ENCODE data around the gene NOL9. TPM values are rescaled to one million over a fixed set of nuclear protein-coding genes. Genes with fewer than 3 reads are reported as not detected.

The NOL9 gene
- total and polyA plus RNA-seq, 9 of the 15 experiments (the other 6 are each of a cell fraction or from before 2014, with no cell fraction given): 5.6 to 76.5 (median 47.3) TPM

GRCh38 chr1:6601049-6601922, 47.0 kb upstream of the NOL9 start (continued):
- TF ChIP-seq KDM4B (IDR thresholded peaks at IDR 0.05; ENCODE audit: borderline replicate concordance in 2 of 2, low read depth in 1 of 2): peak in 1 of 2 experiments; percentile 42; a peak in 1 of 4 replicates
- TF ChIP-seq, protein P1, sequence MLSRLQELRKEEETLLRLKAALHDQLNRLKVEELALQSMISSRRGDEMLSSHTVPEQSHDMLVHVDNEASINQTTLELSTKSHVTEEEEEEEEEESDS (CRISPR knock-in tag; IDR thresholded peaks at IDR 0.05): no peak
- TF ChIP-seq CC2D1A (IDR thresholded peaks at IDR 0.05): no peak
- TF ChIP-seq KLF6 (CRISPR knock-in tag; IDR thresholded peaks at IDR 0.05; ENCODE audit: borderline replicate concordance): no peak
- no peak for TF ChIP-seq ARID3B (CRISPR knock-in tag; IDR thresholded peaks at IDR 0.05; ENCODE audit: borderline replicate concordance)
- TF ChIP-seq ZNF133 (CRISPR knock-in tag; IDR thresholded peaks at IDR 0.05): no peak
- no peak for TF ChIP-seq NFRKB (IDR thresholded peaks at IDR 0.05; ENCODE audit: low read depth)
- no peak for TF ChIP-seq CAMTA2 (CRISPR knock-in tag; conservative IDR thresholded peaks at IDR 0.05)
- TF ChIP-seq, protein P2, sequence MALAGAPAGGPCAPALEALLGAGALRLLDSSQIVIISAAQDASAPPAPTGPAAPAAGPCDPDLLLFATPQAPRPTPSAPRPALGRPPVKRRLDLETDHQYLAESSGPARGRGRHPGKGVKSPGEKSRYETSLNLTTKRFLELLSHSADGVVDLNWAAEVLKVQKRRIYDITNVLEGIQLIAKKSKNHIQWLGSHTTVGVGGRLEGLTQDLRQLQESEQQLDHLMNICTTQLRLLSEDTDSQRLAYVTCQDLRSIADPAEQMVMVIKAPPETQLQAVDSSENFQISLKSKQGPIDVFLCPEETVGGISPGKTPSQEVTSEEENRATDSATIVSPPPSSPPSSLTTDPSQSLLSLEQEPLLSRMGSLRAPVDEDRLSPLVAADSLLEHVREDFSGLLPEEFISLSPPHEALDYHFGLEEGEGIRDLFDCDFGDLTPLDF (CRISPR knock-in tag; IDR thresholded peaks at IDR 0.05): no peak
- no peak for TF ChIP-seq BRCA1 (IDR thresholded peaks at IDR 0.05)
- no peak for TF ChIP-seq BRCA1 (CRISPR knock-in tag; IDR thresholded peaks at IDR 0.05)
- TF ChIP-seq, protein P3, sequence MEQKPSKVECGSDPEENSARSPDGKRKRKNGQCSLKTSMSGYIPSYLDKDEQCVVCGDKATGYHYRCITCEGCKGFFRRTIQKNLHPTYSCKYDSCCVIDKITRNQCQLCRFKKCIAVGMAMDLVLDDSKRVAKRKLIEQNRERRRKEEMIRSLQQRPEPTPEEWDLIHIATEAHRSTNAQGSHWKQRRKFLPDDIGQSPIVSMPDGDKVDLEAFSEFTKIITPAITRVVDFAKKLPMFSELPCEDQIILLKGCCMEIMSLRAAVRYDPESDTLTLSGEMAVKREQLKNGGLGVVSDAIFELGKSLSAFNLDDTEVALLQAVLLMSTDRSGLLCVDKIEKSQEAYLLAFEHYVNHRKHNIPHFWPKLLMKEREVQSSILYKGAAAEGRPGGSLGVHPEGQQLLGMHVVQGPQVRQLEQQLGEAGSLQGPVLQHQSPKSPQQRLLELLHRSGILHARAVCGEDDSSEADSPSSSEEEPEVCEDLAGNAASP (IDR thresholded peaks at IDR 0.05): no peak
- peak; percentile 96 for TF ChIP-seq RAD51 (IDR thresholded peaks at IDR 0.05; ENCODE audit: borderline replicate concordance, low read depth)
- TF ChIP-seq, protein P4, sequence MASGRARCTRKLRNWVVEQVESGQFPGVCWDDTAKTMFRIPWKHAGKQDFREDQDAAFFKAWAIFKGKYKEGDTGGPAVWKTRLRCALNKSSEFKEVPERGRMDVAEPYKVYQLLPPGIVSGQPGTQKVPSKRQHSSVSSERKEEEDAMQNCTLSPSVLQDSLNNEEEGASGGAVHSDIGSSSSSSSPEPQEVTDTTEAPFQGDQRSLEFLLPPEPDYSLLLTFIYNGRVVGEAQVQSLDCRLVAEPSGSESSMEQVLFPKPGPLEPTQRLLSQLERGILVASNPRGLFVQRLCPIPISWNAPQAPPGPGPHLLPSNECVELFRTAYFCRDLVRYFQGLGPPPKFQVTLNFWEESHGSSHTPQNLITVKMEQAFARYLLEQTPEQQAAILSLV (tag; IDR thresholded peaks at IDR 0.05): no peak
